Mesothelial cell of epicardium (in vitro differentiated cells): ENCODE measurements around the gene UCKL1. TPM values are rescaled to one million over a fixed set of nuclear protein-coding genes. Genes with fewer than 3 reads are reported as not detected.

Experiments used
- DNase-seq, 2 experiments: peaks; one replicate each; pipeline ENCODE4 v3.0.0; 2021; ENCODE audit warnings: low spot score in 2 of 2; ENCODE audit not compliant: unreplicated experiment in 2 of 2
- H3K27ac Mint-ChIP-seq: 2 replicates; pipeline ENCODE4 v1.8.0; 2021; ENCODE audit warnings: mixed read lengths
- H3K27me3 Mint-ChIP-seq: 2 replicates; pipeline ENCODE4 v1.8.0; 2021; ENCODE audit warnings: low read depth, mixed read lengths
- H3K36me3 Mint-ChIP-seq: 2 replicates; pipeline ENCODE4 v1.8.0; 2021; ENCODE audit warnings: mixed read lengths
- H3K4me1 Mint-ChIP-seq: 2 replicates; pipeline ENCODE4 v1.8.0; 2021; ENCODE audit warnings: mixed read lengths
- H3K4me3 Mint-ChIP-seq: 2 replicates; pipeline ENCODE4 v1.8.0; 2021; ENCODE audit warnings: mild to moderate bottlenecking, moderate library complexity, mixed read lengths
- H3K9me3 Mint-ChIP-seq: 2 replicates; pipeline ENCODE4 v1.8.0; 2021; ENCODE audit warnings: mixed read lengths
- CTCF ChIP-seq: fragments of 200-600 bp; sonication (generic); IDR thresholded peaks from one replicate; pipeline ENCODE4 v1.5.0; 2021; ENCODE audit warnings: antibody characterized with exemption; ENCODE audit not compliant: unreplicated experiment
- total RNA-seq: library from RNA; stranded (reverse); gene quantifications from 3 replicates; pipeline ENCODE4 v1.2.1, GENCODE V29; 2021

Gene UCKL1
- total RNA-seq, 1 donor from 2014 or later, result 60.0 TPM

- no peaks in the 10 kb centered on the region for H3K9me3 Mint-ChIP-seq
- no peaks in the 10 kb centered on the region for H3K27me3 Mint-ChIP-seq
- H3K27ac Mint-ChIP-seq, result no peak overlapping the region
Observed at GRCh38 chr20:63944078-63944941, 11.9 kb downstream of the UCKL1 start.

GRCh38 chr20:63943808-63944077 is 12.5 kb downstream of the UCKL1 start:
- H3K27ac Mint-ChIP-seq, result no peak overlapping the region
- H3K36me3 Mint-ChIP-seq, result peaks cover 6% of the 10 kb centered on the region

More at GRCh38 chr20:63944078-63944941, 11.9 kb downstream of the UCKL1 start:
- Mint-ChIP-seq H3K36me3 (peaks cover 6% of the 10 kb centered on the region), H3K4me1 (peaks cover 12% of the 10 kb centered on the region), H3K4me3 (no peak overlapping the region)
- no peak for TF ChIP-seq CTCF
- DNase-seq, result no peak

GRCh38 chr20:63942969-63943807 is 13.0 kb downstream of the UCKL1 start:
- Mint-ChIP-seq H3K4me1 (peaks cover 2% of the 10 kb centered on the region), H3K27me3 (no peaks in the 10 kb centered on the region), H3K27ac (no peak overlapping the region), H3K9me3 (no peaks in the 10 kb centered on the region), H3K4me3 (no peak overlapping the region), H3K36me3 (peaks cover 6% of the 10 kb centered on the region)
- no peak for DNase-seq
- no peak for TF ChIP-seq CTCF

More at GRCh38 chr20:63943808-63944077, 12.5 kb downstream of the UCKL1 start:
- Mint-ChIP-seq H3K4me3 (no peak overlapping the region), H3K9me3 (no peaks in the 10 kb centered on the region), H3K27me3 (no peaks in the 10 kb centered on the region), H3K4me1 (peaks cover 6% of the 10 kb centered on the region)
- DNase-seq, result no peak
- no peak for TF ChIP-seq CTCF

GRCh38 chr20:63942250-63942951 is 13.8 kb downstream of the UCKL1 start:
- H3K9me3 Mint-ChIP-seq, result no peaks in the 10 kb centered on the region
- H3K27me3 Mint-ChIP-seq, result no peaks in the 10 kb centered on the region
- no peak for DNase-seq
- no peak overlapping the region for H3K4me3 Mint-ChIP-seq
- H3K36me3 Mint-ChIP-seq, result peaks cover 10% of the 10 kb centered on the region
- no peak for TF ChIP-seq CTCF
- H3K27ac Mint-ChIP-seq, result no peak overlapping the region
- H3K4me1 Mint-ChIP-seq, result no peaks in the 10 kb centered on the region

- Mint-ChIP-seq H3K27ac (no peak overlapping the region), H3K4me1 (no peaks in the 10 kb centered on the region), H3K4me3 (no peak overlapping the region), H3K9me3 (no peaks in the 10 kb centered on the region), H3K36me3 (peaks cover 13% of the 10 kb centered on the region), H3K27me3 (no peaks in the 10 kb centered on the region)
- no peak for DNase-seq
- no peak for TF ChIP-seq CTCF
Observed at GRCh38 chr20:63941282-63942081, 14.7 kb downstream of the UCKL1 start.
